Measurements from ENCODE around the gene ZNF385C. TPM values are rescaled to one million over a fixed set of nuclear protein-coding genes. Genes with fewer than 3 reads are reported as not detected.
A peak's percentile ranks its signal among the peaks of the same experiment; 100 is the strongest.

The ZNF385C gene
- total RNA-seq, 1 donor from 2014 or later, result 2.9 TPM

GRCh38 chr17:42138749-42139492 lies 40.6 kb upstream of the ZNF385C start:
- TF ChIP-seq CTCF (IDR thresholded peaks at IDR 0.05; ENCODE audit: unreplicated experiment), result no peak

GRCh38 chr17:42136654-42137051 lies 38.4 kb upstream of the ZNF385C start:
- H3K27ac Mint-ChIP-seq, result no peak overlapping the region
- H3K4me1 Mint-ChIP-seq, result peaks cover 19% of the 10 kb centered on the region
- no peak for DNase-seq (ENCODE audit: low spot score in 2 of 2, unreplicated experiment in 2 of 2)
- H3K36me3 Mint-ChIP-seq, result peaks cover 5% of the 10 kb centered on the region
- TF ChIP-seq CTCF (IDR thresholded peaks at IDR 0.05; ENCODE audit: unreplicated experiment), result no peak
- no peaks in the 10 kb centered on the region for H3K27me3 Mint-ChIP-seq (ENCODE audit: low read depth)
- no peak overlapping the region for H3K4me3 Mint-ChIP-seq
- no peaks in the 10 kb centered on the region for H3K9me3 Mint-ChIP-seq

More at GRCh38 chr17:42138749-42139492, 40.6 kb upstream of the ZNF385C start:
- H3K9me3 Mint-ChIP-seq, result no peaks in the 10 kb centered on the region
- H3K4me3 Mint-ChIP-seq, result no peak overlapping the region
- peaks cover 24% of the 10 kb centered on the region for H3K4me1 Mint-ChIP-seq
- no peak for DNase-seq (ENCODE audit: low spot score in 2 of 2, unreplicated experiment in 2 of 2)
- H3K27me3 Mint-ChIP-seq (ENCODE audit: low read depth), result no peaks in the 10 kb centered on the region
- H3K36me3 Mint-ChIP-seq, result peaks cover 5% of the 10 kb centered on the region
- H3K27ac Mint-ChIP-seq, result peak overlapping the region; percentile 53

- H3K4me3 Mint-ChIP-seq, result no peak overlapping the region
- peaks cover 17% of the 10 kb centered on the region for H3K4me1 Mint-ChIP-seq
- peak overlapping the region; percentile 90 for H3K27ac Mint-ChIP-seq
Observed at GRCh38 chr17:42135664-42136653, 37.7 kb upstream of the ZNF385C start.

GRCh38 chr17:42135151-42135550 lies 36.9 kb upstream of the ZNF385C start:
- no peaks in the 10 kb centered on the region for H3K27me3 Mint-ChIP-seq (ENCODE audit: low read depth)
- no peak overlapping the region for H3K4me3 Mint-ChIP-seq
- TF ChIP-seq CTCF (IDR thresholded peaks at IDR 0.05; ENCODE audit: unreplicated experiment), result no peak
- no peak for DNase-seq (ENCODE audit: low spot score in 2 of 2, unreplicated experiment in 2 of 2)
- peaks cover 3% of the 10 kb centered on the region for H3K36me3 Mint-ChIP-seq
- H3K9me3 Mint-ChIP-seq, result no peaks in the 10 kb centered on the region
- peak overlapping the region; percentile 90 for H3K27ac Mint-ChIP-seq
- peaks cover 17% of the 10 kb centered on the region for H3K4me1 Mint-ChIP-seq

More at GRCh38 chr17:42135664-42136653, 37.7 kb upstream of the ZNF385C start:
- no peak for TF ChIP-seq CTCF (IDR thresholded peaks at IDR 0.05; ENCODE audit: unreplicated experiment)
- Mint-ChIP-seq H3K27me3 (ENCODE audit: low read depth) (no peaks in the 10 kb centered on the region), H3K9me3 (no peaks in the 10 kb centered on the region), H3K36me3 (peaks cover 2% of the 10 kb centered on the region)
- DNase-seq (ENCODE audit: low spot score in 2 of 2, unreplicated experiment in 2 of 2), result no peak

GRCh38 chr17:42133461-42134041 lies 35.3 kb upstream of the ZNF385C start:
- Mint-ChIP-seq H3K27ac (peak overlapping the region; percentile 63), H3K27me3 (ENCODE audit: low read depth) (no peaks in the 10 kb centered on the region), H3K4me1 (peaks cover 17% of the 10 kb centered on the region), H3K9me3 (no peaks in the 10 kb centered on the region), H3K4me3 (no peak overlapping the region), H3K36me3 (peaks cover 9% of the 10 kb centered on the region)
- no peak for DNase-seq (ENCODE audit: low spot score in 2 of 2, unreplicated experiment in 2 of 2)
- TF ChIP-seq CTCF (IDR thresholded peaks at IDR 0.05; ENCODE audit: unreplicated experiment), result no peak
